Ovary (tissue), 9 donors: ENCODE data around the gene MRPL55. TPM values are rescaled to one million over a fixed set of nuclear protein-coding genes. Genes with fewer than 3 reads are reported as not detected.

Source experiments
- DNase-seq, 5 donors: peaks; one replicate each; pipeline ENCODE4 v3.0.0-alpha.2; 2019 to 2020
- H3K27ac ChIP-seq, 2 donors: fragments of 200-600 bp; one replicate each; pipeline versions ENCODE4 v1.5.1 to v1.8.0; 2019 to 2022
- H3K27me3 ChIP-seq: fragments of 200-600 bp; one replicate; pipeline ENCODE4 v1.8.0; 2022
- H3K36me3 ChIP-seq: fragments of 200-600 bp; sonication (generic); one replicate; pipeline ENCODE4 v1.5.1; 2019
- H3K4me1 ChIP-seq: one replicate; pipeline ENCODE4 v1.8.1; 2013; ENCODE audit warnings: mild to moderate bottlenecking, moderate library complexity; ENCODE audit not compliant: insufficient read depth
- H3K4me3 ChIP-seq: fragments of 200-600 bp; sonication (generic); one replicate; pipeline ENCODE4 v1.5.1; 2017
- H3K9me3 ChIP-seq, 2 donors: fragments of 200-600 bp in 1 of 2; sonication (generic) in 1 of 2; one replicate each; pipeline versions ENCODE4 v1.5.1 to v1.8.1; 2013 to 2019; ENCODE audit warnings: mild to moderate bottlenecking in 1 of 2, moderate library complexity in 1 of 2
- CTCF ChIP-seq, 3 donors: fragments of 450-650 bp in 2 of 3; fragments of 200-600 bp in 1 of 3; IDR thresholded peaks; one replicate each; pipeline versions ENCODE4 v1.5.1 to v1.8.0; 2016 to 2022; ENCODE audit warnings: antibody characterized with exemption in 3 of 3, mild to moderate bottlenecking in 1 of 3
- EP300 ChIP-seq: sonication (generic); formaldehyde crosslinking; IDR thresholded peaks from one replicate; pipeline ENCODE4 v1.6.1; 2017; ENCODE audit warnings: antibody characterized with exemption
- POLR2A ChIP-seq: fragments of 450-650 bp; IDR thresholded peaks from one replicate; pipeline ENCODE4 v1.6.1; 2017; ENCODE audit warnings: antibody characterized with exemption, mild to moderate bottlenecking, moderate library complexity
- WGBS, 3 donors: extraction: QIAGEN DNeasy Blood & Tissue Kit in 1 of 3; methylation state at CpG; one replicate each; pipeline versions ENCODE4 v1.1.5 to v1.1.7; 2013 to 2017; 5-methylcytosine and 5-hydroxymethylcytosine counted together
- intact Hi-C, 4 donors: fragments of 100-400 bp; cut with DNase I; formaldehyde crosslinking; loops; one replicate each; pipeline versions ENCODE4 v1.11.0 to v1.15.1; 2022 to 2023
- polyA plus RNA-seq, 2 donors: library from polyadenylated mRNA; stranded (reverse); fragments of 200-250 nt in 1 of 2; fragments of 350-450 nt in 1 of 2; fragmentation: Illumina TruSeq in 1 of 2; extraction: RNeasy Lipid Tissue Mini Kit (QIAGEN cat#74804) in 1 of 2; gene quantifications; one replicate each; pipeline ENCODE4 v1.2.3, GENCODE V29; 2013 to 2014
- total RNA-seq, 7 donors: library from RNA; depleted of rRNA in 2 of 7; stranded (reverse); fragments of >200 nt in 2 of 7; fragmentation: NEBNext Ultra II Directional in 3 of 7; extraction: Animal tissue kit (Norgen Biotek cat#: 25700) in 3 of 7; gene quantifications; one replicate each; pipeline versions ENCODE4 v1.1.0 to v1.2.4, GENCODE V29; 2016 to 2023
- donor health status: DM: no; HTN: no; CAD: no; lungs with moderate emphysema.
- donor health status: DM: no; HTN: no; CAD: no.
- donor health status: Bipolar disorder and iron deficiency.
- donor health status: DM: yes; HTN: yes; CAD: no.
- donor health status: DM: no; HTN: no; CAD: no.
- donor health status: DM: yes; HTN: yes; CAD: no.

The MRPL55 gene
- total and polyA plus RNA-seq, 9 donors: 14.6 to 98.5 (median 43.3) TPM

GRCh38 chr1:228079013-228079412, 30.1 kb downstream of the MRPL55 start:
- Histone ChIP-seq H3K27ac (no peak overlapping the region), H3K36me3 (no peaks in the 10 kb centered on the region), H3K27me3 (no peaks in the 10 kb centered on the region), H3K9me3 (no peaks in the 10 kb centered on the region), H3K4me1 (peaks cover 5% of the 10 kb centered on the region), H3K4me3 (no peak overlapping the region)
- WGBS, 3 donors: 84 to 91% (median 87%) methylated on average over 7 of the region's 7 CpGs
- DNase-seq: peak in 4 of 5 donors; percentile 5 to 24 (median 16)
- intact Hi-C loops: no loop called here
- TF ChIP-seq POLR2A (no peak), EP300 (no peak), CTCF (IDR thresholded peaks at IDR 0.05) (no peak)

DNA sequence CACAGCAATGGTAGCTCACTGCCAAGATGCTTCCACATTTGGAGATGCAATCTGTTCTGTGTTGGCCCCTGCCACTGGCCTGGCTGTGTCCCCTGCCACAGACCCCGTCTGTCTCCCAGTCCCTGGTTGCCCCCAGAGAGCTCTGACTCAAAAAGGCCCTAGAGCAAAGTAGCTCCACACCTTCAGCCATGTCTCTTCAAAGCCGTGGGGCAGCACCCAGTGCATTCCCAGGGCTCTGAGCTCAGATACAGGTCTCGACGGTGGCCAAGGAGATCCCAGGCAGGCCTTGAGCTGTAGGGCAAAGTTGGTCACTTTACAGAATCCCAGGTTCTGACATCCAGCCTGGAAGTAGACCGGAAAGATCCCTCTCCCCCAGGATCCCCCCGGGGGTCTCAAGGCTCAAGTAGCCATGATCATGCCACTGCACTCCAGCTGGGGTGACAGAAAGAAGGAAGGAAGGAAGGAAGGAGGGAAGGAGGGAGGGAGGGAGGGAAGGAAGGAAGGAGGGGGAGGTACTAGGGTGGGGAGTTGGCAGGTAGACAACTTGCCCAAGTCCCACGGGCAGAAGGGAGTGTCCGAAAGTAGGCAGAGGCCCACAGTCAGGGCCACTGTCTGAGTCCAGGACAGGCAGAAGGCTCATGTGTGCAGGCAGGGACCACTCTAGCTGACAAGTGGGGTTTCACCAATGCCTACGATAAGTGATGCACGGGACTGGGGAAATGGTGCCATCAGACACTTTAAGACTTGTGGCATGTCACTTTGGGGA, 31.4 kb downstream of the MRPL55 start:
- H3K27me3 ChIP-seq: no peaks in the 10 kb centered on the region
- intact Hi-C loops: no loop called here

DNA sequence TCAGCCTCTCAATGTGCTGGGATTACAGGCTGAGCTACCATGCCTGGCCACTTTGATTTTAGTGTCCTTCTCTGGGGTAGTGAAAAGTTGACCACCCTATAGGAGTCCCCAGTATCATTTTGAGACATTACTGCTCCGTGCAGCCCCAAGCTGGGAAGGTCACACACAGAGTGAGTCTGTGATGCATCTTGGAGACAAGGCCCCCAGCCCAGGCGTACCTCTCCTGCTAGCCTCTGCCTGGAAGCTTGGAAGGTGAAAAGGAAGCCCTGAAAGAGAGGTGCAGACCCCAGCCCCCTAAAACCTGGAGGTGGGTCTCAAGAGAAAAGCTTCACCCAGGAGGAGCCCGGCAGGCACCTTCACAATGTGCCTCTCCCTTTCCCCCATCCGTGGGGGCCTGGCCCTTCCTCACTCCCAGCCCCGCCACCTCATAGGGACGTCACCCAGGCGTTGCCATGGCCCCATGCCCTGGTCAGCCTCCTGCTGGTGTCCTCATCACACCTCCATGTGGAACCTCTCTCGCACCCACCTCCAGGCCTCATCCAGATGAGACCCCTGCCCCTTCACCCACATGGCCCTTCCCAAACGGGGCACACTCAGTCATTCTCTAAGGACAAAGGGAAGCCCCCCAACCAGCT, 32.2 kb downstream of the MRPL55 start:
- no peak overlapping the region for H3K4me3 ChIP-seq
- TF ChIP-seq CTCF (IDR thresholded peaks at IDR 0.05) (no peak), EP300 (no peak), POLR2A (no peak)
- H3K36me3 ChIP-seq: no peaks in the 10 kb centered on the region
- H3K27me3 ChIP-seq: no peaks in the 10 kb centered on the region
- 55 to 71% (median 58%) methylated on average over 9 of the region's 9 CpGs for WGBS, 3 donors
- peaks cover 9% of the 10 kb centered on the region for H3K4me1 ChIP-seq
- intact Hi-C loops: no loop called here
- DNase-seq: peak in 3 of 5 donors; percentile 5 to 25 (median 15)
- H3K27ac ChIP-seq: no peak overlapping the region
- no peaks in the 10 kb centered on the region for H3K9me3 ChIP-seq

More for the DNA sequence above, 31.4 kb downstream of the MRPL55 start:
- no peaks in the 10 kb centered on the region for H3K36me3 ChIP-seq
- 58 to 63% (median 60%) methylated on average over 10 of the region's 10 CpGs for WGBS, 3 donors
- no peaks in the 10 kb centered on the region for H3K9me3 ChIP-seq
- H3K4me3 ChIP-seq: no peak overlapping the region
- TF ChIP-seq EP300 (no peak), CTCF (IDR thresholded peaks at IDR 0.05) (no peak), POLR2A (no peak)
- H3K4me1 ChIP-seq: peaks cover 7% of the 10 kb centered on the region
- no peak overlapping the region for H3K27ac ChIP-seq
- peak in 4 of 5 donors; percentile 7 to 25 (median 14) for DNase-seq

- DNase-seq: peak in 3 of 5 donors; percentile 8 to 25 (median 12)
- TF ChIP-seq EP300 (no peak), POLR2A (no peak), CTCF (IDR thresholded peaks at IDR 0.05) (no peak)
- no peak overlapping the region for H3K4me3 ChIP-seq
- intact Hi-C loops: no loop called here
- H3K9me3 ChIP-seq: no peaks in the 10 kb centered on the region
- H3K36me3 ChIP-seq: no peaks in the 10 kb centered on the region
- H3K27ac ChIP-seq: no peak overlapping the region
- peaks cover 4% of the 10 kb centered on the region for H3K4me1 ChIP-seq
- WGBS, 3 donors: 61 to 76% (median 76%) methylated on average over 9 of the region's 9 CpGs
- no peaks in the 10 kb centered on the region for H3K27me3 ChIP-seq
Measured at GRCh38 chr1:228075801-228076271, 33.3 kb downstream of the MRPL55 start.
